Activated CD4-positive, alpha-beta T cell treated with anti-CD3 and anti-CD28 coated beads, Interleukin-2, amount 50 U/mL, for 4 hours (primary cell): ENCODE results near the gene NOD1.
A peak's percentile ranks its signal among the peaks of the same experiment; 100 is the strongest.
"Not testable (repeated sequence)": the region's sequence is repeated elsewhere in the genome, so short reads cannot be mapped to it uniquely, and the experiment has no call there.

Experiments
- DNase-seq, 2 experiments: peaks; one replicate each; pipeline ENCODE4 v3.0.0-alpha.2; 2020

Gene NOD1

GRCh38 chr7:30445770-30446169, 32.8 kb downstream of the NOD1 start:
- peak; percentile 55 for DNase-seq

GRCh38 chr7:30437823-30438574, 40.6 kb downstream of the NOD1 start:
- DNase-seq: no peak

GRCh38 chr7:30436518-30436917, 42.1 kb downstream of the NOD1 start:
- no peak for DNase-seq

GRCh38 chr7:30436046-30436445, 42.5 kb downstream of the NOD1 start:
- DNase-seq: no peak

- no peak for DNase-seq
Observed at GRCh38 chr7:30434140-30434799, 44.3 kb downstream of the NOD1 start.

GRCh38 chr7:30433506-30433905, 45.1 kb downstream of the NOD1 start:
- no peak for DNase-seq

GRCh38 chr7:30433082-30433481, 45.5 kb downstream of the NOD1 start:
- DNase-seq: no peak

- no peak for DNase-seq
Observed at GRCh38 chr7:30430777-30431176, 47.8 kb downstream of the NOD1 start.

GRCh38 chr7:30430276-30430675, 48.3 kb downstream of the NOD1 start:
- DNase-seq: no peak

GRCh38 chr7:30429156-30429530, 49.4 kb downstream of the NOD1 start:
- DNase-seq: no peak

GRCh38 chr7:30428246-30429155, 50.1 kb downstream of the NOD1 start:
- DNase-seq: no peak

GRCh38 chr7:30427296-30428070, 51.1 kb downstream of the NOD1 start:
- no peak for DNase-seq

- DNase-seq: no peak
Observed at GRCh38 chr7:30424506-30424905, 54.1 kb downstream of the NOD1 start.

- DNase-seq: no peak
Observed at GRCh38 chr7:30423788-30424505, 54.6 kb downstream of the NOD1 start.

- no peak for DNase-seq
Observed at GRCh38 chr7:30422922-30423321, 55.7 kb downstream of the NOD1 start.

- no peak for DNase-seq
Observed at GRCh38 chr7:30421647-30422196, 56.9 kb downstream of the NOD1 start.

- no peak for DNase-seq
Observed at GRCh38 chr7:30420662-30421061, 57.9 kb downstream of the NOD1 start.

GRCh38 chr7:30420080-30420479, 58.5 kb downstream of the NOD1 start:
- DNase-seq: not testable (repeated sequence)

GRCh38 chr7:30413864-30414263, 64.7 kb downstream of the NOD1 start:
- no peak for DNase-seq

- no peak for DNase-seq
Observed at GRCh38 chr7:30412782-30413504, 65.6 kb downstream of the NOD1 start.

- no peak for DNase-seq
Observed at GRCh38 chr7:30411897-30412296, 66.7 kb downstream of the NOD1 start.
